H9 (cell line): ENCODE measurements around the gene RAB11B. TPM values are rescaled to one million over a fixed set of nuclear protein-coding genes. Genes with fewer than 3 reads are reported as not detected.

Experiments used
- DNase-seq: peaks from one replicate; pipeline ENCODE4 v3.0.0-alpha.2; 2017
- H2AFZ ChIP-seq: one replicate; pipeline ENCODE4 v1.6.1; 2013; ENCODE audit warnings: mild to moderate bottlenecking, low read length, control low read depth, moderate library complexity
- H2AK5ac ChIP-seq: 2 replicates; pipeline ENCODE4 v1.6.1; 2013; ENCODE audit warnings: low read length, control low read depth, mixed read lengths; ENCODE audit not compliant: insufficient read length
- H2BK120ac ChIP-seq: one replicate; pipeline ENCODE4 v1.6.1; 2013; ENCODE audit warnings: low read depth, mild to moderate bottlenecking, low read length, control low read depth, inconsistent platforms; ENCODE audit not compliant: poor library complexity, severe bottlenecking
- H2BK12ac ChIP-seq: 2 replicates; pipeline ENCODE4 v1.6.1; 2013; ENCODE audit warnings: low read length, control low read depth, mixed read lengths, low read depth; ENCODE audit not compliant: insufficient read length
- H2BK15ac ChIP-seq: 2 replicates; pipeline ENCODE4 v1.6.1; 2013; ENCODE audit warnings: low read depth, low read length, control low read depth
- H2BK20ac ChIP-seq: one replicate; pipeline ENCODE4 v1.6.1; 2013; ENCODE audit warnings: low read depth, mild to moderate bottlenecking, low read length, control low read depth, inconsistent platforms; ENCODE audit not compliant: poor library complexity, severe bottlenecking
- H2BK5ac ChIP-seq: 2 replicates; pipeline ENCODE4 v1.6.1; 2013; ENCODE audit warnings: low read length, control low read depth, mixed read lengths; ENCODE audit not compliant: insufficient read length
- H3K14ac ChIP-seq: 2 replicates; pipeline ENCODE4 v1.6.1; 2013; ENCODE audit warnings: low read length, control low read depth; ENCODE audit not compliant: insufficient read depth
- H3K18ac ChIP-seq: 2 replicates; pipeline ENCODE4 v1.6.1; 2013; ENCODE audit warnings: low read depth, mild to moderate bottlenecking, mixed read lengths, low read length, control low read depth; ENCODE audit not compliant: insufficient read length
- H3K23ac ChIP-seq: 2 replicates; pipeline ENCODE4 v1.6.1; 2013; ENCODE audit warnings: low read length, control low read depth, mixed read lengths, low read depth; ENCODE audit not compliant: insufficient read length
- H3K23me2 ChIP-seq: 2 replicates; pipeline ENCODE4 v1.6.1; 2013; ENCODE audit warnings: low read depth, mild to moderate bottlenecking, mixed read lengths, low read length, control low read depth; ENCODE audit not compliant: insufficient read length, poor library complexity, severe bottlenecking
- H3K27ac ChIP-seq: 2 replicates; pipeline ENCODE4 v1.5.1; 2013; ENCODE audit warnings: low read length, control low read depth, mixed read lengths, low read depth; ENCODE audit not compliant: insufficient read length
- H3K27me3 ChIP-seq: 2 replicates; pipeline ENCODE4 v1.6.1; 2013; ENCODE audit warnings: low read length, control low read depth, inconsistent platforms; ENCODE audit not compliant: insufficient read depth
- H3K4ac ChIP-seq: 2 replicates; pipeline ENCODE4 v1.6.1; 2013; ENCODE audit warnings: low read depth, mild to moderate bottlenecking, control low read depth, inconsistent platforms, low read length, moderate library complexity
- H3K4me1 ChIP-seq: 2 replicates; pipeline ENCODE4 v1.6.1; 2013; ENCODE audit warnings: low read length, control low read depth, inconsistent platforms; ENCODE audit not compliant: insufficient read depth
- H3K4me2 ChIP-seq: 2 replicates; pipeline ENCODE4 v1.6.1; 2013; ENCODE audit warnings: low read length, control low read depth, mixed read lengths; ENCODE audit not compliant: insufficient read length, insufficient read depth
- H3K56ac ChIP-seq: 2 replicates; pipeline ENCODE4 v1.6.1; 2013; ENCODE audit warnings: low read depth, mild to moderate bottlenecking, mixed read lengths, low read length, control low read depth; ENCODE audit not compliant: insufficient read length
- H3K79me1 ChIP-seq: 2 replicates; pipeline ENCODE4 v1.6.1; 2013; ENCODE audit warnings: low read depth, mild to moderate bottlenecking, moderate library complexity, low read length, control low read depth, inconsistent platforms; ENCODE audit not compliant: insufficient read depth, poor library complexity, severe bottlenecking
- H3K79me2 ChIP-seq: 2 replicates; pipeline ENCODE4 v1.6.1; 2013; ENCODE audit warnings: low read length, control low read depth, inconsistent platforms; ENCODE audit not compliant: insufficient read depth
- H3K9ac ChIP-seq: 2 replicates; pipeline ENCODE4 v1.6.1; 2013; ENCODE audit warnings: low read length, control low read depth, mixed read lengths; ENCODE audit not compliant: insufficient read length; ENCODE audit errors: extremely low read depth
- H3K9me3 ChIP-seq: one replicate; pipeline ENCODE4 v1.6.1; 2013; ENCODE audit warnings: low read depth, low read length, inconsistent platforms; ENCODE audit not compliant: control insufficient read depth
- H3T11ph ChIP-seq: one replicate; pipeline ENCODE4 v1.6.1; 2013; ENCODE audit warnings: mild to moderate bottlenecking, low read length, control low read depth, inconsistent platforms
- H4K20me1 ChIP-seq: one replicate; pipeline ENCODE4 v1.6.1; 2013; ENCODE audit not compliant: control insufficient read depth, insufficient read length, insufficient read depth
- H4K5ac ChIP-seq: 2 replicates; pipeline ENCODE4 v1.6.1; 2013; ENCODE audit warnings: low read depth, mild to moderate bottlenecking, mixed read lengths, low read length, control low read depth; ENCODE audit not compliant: insufficient read length
- H4K8ac ChIP-seq: replicated peaks from 2 replicates; pipeline ENCODE4 v1.6.1; 2013; ENCODE audit warnings: low read length, control low read depth, mixed read lengths, low read depth; ENCODE audit not compliant: insufficient read length
- H4K91ac ChIP-seq: 2 replicates; pipeline ENCODE4 v1.6.1; 2013; ENCODE audit warnings: low read depth, mild to moderate bottlenecking, moderate library complexity, mixed read lengths, low read length, control low read depth; ENCODE audit not compliant: insufficient read length
- H3K27ac Mint-ChIP-seq, 3 experiments: 2 replicates in 2 of 3; 3 replicates in 1 of 3; pipeline ENCODE4 v1.8.0; 2020 to 2021; ENCODE audit warnings: mixed read lengths in 3 of 3, mild to moderate bottlenecking in 1 of 3, moderate library complexity in 1 of 3
- H3K27me3 Mint-ChIP-seq: 2 replicates; pipeline ENCODE4 v1.8.0; 2021; ENCODE audit warnings: low read depth, mild to moderate bottlenecking, moderate library complexity, mixed read lengths
- H3K36me3 Mint-ChIP-seq, 3 experiments: 2 replicates in 2 of 3; 3 replicates in 1 of 3; pipeline ENCODE4 v1.8.0; 2020 to 2021; ENCODE audit warnings: low read depth in 3 of 3, mixed read lengths in 3 of 3; ENCODE audit not compliant: insufficient read depth in 1 of 3
- H3K4me1 Mint-ChIP-seq, 2 experiments: 2 replicates each; pipeline ENCODE4 v1.8.0; 2020; ENCODE audit warnings: mixed read lengths in 2 of 2
- H3K4me3 Mint-ChIP-seq, 2 experiments: 2 replicates in 1 of 2; 3 replicates in 1 of 2; pipeline ENCODE4 v1.8.0; 2020 to 2021; ENCODE audit warnings: mild to moderate bottlenecking in 2 of 2, mixed read lengths in 2 of 2, moderate library complexity in 1 of 2
- H3K9me3 Mint-ChIP-seq, 2 experiments: 2 replicates in 1 of 2; 3 replicates in 1 of 2; pipeline ENCODE4 v1.8.0; 2020; ENCODE audit warnings: mild to moderate bottlenecking in 2 of 2, mixed read lengths in 2 of 2, moderate library complexity in 1 of 2
- CTCF ChIP-seq: fragments of 200-600 bp; sonication (generic); conservative IDR thresholded peaks from 3 replicates; pipeline ENCODE4 v1.8.0; 2021; ENCODE audit warnings: antibody characterized with exemption, mild to moderate bottlenecking
- WGBS: extraction: QIAGEN DNeasy Blood & Tissue Kit; methylation state at CpG from one replicate; pipeline ENCODE4 v1.1.7; 2013; ENCODE audit warnings: missing lambda C conversion rate, low lambda C conversion rate, mixed read lengths; ENCODE audit not compliant: insufficient read length; ENCODE audit errors: extremely low coverage; 5-methylcytosine and 5-hydroxymethylcytosine counted together
- total RNA-seq: library from RNA; stranded (reverse); gene quantifications from 2 replicates; pipeline ENCODE4 v1.2.1, GENCODE V29; 2021

RAB11B gene
- total RNA-seq, 1 experiment from 2014 or later = 106 TPM

- Histone ChIP-seq H3K4me1 (no peaks in the 10 kb centered on the region), H3K27me3 (no peaks in the 10 kb centered on the region), H3K18ac (no peak overlapping the region), H3K4ac (no peak overlapping the region), H3K79me1 (no peaks in the 10 kb centered on the region), H3T11ph (no peak overlapping the region), H3K56ac (no peak overlapping the region), H2BK5ac (no peak overlapping the region), H4K91ac (no peak overlapping the region), H3K23ac (no peak overlapping the region), H2AFZ (no peak overlapping the region), H3K4me2 (no peak overlapping the region), H2BK120ac (no peak overlapping the region), H3K79me2 (no peaks in the 10 kb centered on the region), H4K8ac (no peak overlapping the region), H4K5ac (no peak overlapping the region), H3K27ac (no peak overlapping the region), H2AK5ac (no peak overlapping the region), H2BK12ac (no peak overlapping the region), H2BK20ac (no peak overlapping the region), H3K9ac (no peak overlapping the region), H3K14ac (no peak overlapping the region), H3K23me2 (peaks cover 5% of the 10 kb centered on the region), H2BK15ac (no peak overlapping the region), H3K9me3 (no peaks in the 10 kb centered on the region), H4K20me1 (no peaks in the 10 kb centered on the region)
- Mint-ChIP-seq H3K9me3 (no peaks in the 10 kb centered on the region), H3K4me1 (peaks cover 6 to 8% of the 10 kb centered on the region in 2 experiments), H3K36me3 (peaks cover 0 to 3% (median 0%) of the 10 kb centered on the region in 3 experiments; a peak in 1 of 7 replicates), H3K27ac (peak overlapping the region in 1 of 3 experiments; percentile 70; a peak in 1 of 7 replicates), H3K4me3 (no peak overlapping the region), H3K27me3 (no peaks in the 10 kb centered on the region)
- TF ChIP-seq CTCF = no peak
- no peak for DNase-seq
- WGBS = no CpG with 5 or more reads among the region's 4 CpGs
These were observed 26.6 kb downstream of the RAB11B start for GRCh38 chr19:8416796-8417195.
